Fibroblast of skin of right biceps (primary cell): Measurements from ENCODE around the gene SLC5A7.

Experiments used
- DNase-seq: peaks from one replicate; pipeline ENCODE4 v3.0.0-alpha.2; 2013

Gene SLC5A7

GRCh38 chr2:107986278-107987217 is at the start of gene SLC5A7:
Gene SLC5A7 (plus strand): TSS chr2:107986524. CDS start chr2:107988156, 1,632 bp downstream.
- DNase-seq, result no peak

- DNase-seq, result no peak
Observed at GRCh38 chr2:107961395-107961794, 24.9 kb upstream of the SLC5A7 start.

GRCh38 chr2:107964185-107964584 is 22.1 kb upstream of the SLC5A7 start:
- DNase-seq, result no peak

- no peak for DNase-seq
Observed at GRCh38 chr2:107984707-107985106, 1.6 kb upstream of the SLC5A7 start.

GRCh38 chr2:107988108-107988507 is 1.8 kb downstream of the SLC5A7 start:
- DNase-seq, result no peak

GRCh38 chr2:107989445-107989844 is 3.1 kb downstream of the SLC5A7 start:
- DNase-seq, result no peak

GRCh38 chr2:107990718-107991117 is 4.4 kb downstream of the SLC5A7 start:
- no peak for DNase-seq

GRCh38 chr2:107992069-107992468 is 5.7 kb downstream of the SLC5A7 start:
- no peak for DNase-seq

GRCh38 chr2:107999158-107999557 is 12.8 kb downstream of the SLC5A7 start:
- no peak for DNase-seq

- no peak for DNase-seq
Observed at GRCh38 chr2:108010912-108011591, 24.7 kb downstream of the SLC5A7 start.

- DNase-seq, result no peak
Observed at GRCh38 chr2:108013305-108013704, 27.0 kb downstream of the SLC5A7 start.

- DNase-seq, result no peak
Observed at GRCh38 chr2:108022628-108023027, 36.3 kb downstream of the SLC5A7 start.

- no peak for DNase-seq
Observed at GRCh38 chr2:108023776-108024175, 37.5 kb downstream of the SLC5A7 start.

GRCh38 chr2:108026092-108026794 is 39.9 kb downstream of the SLC5A7 start:
- DNase-seq, result no peak

- no peak for DNase-seq
Observed at GRCh38 chr2:108029496-108029895, 43.2 kb downstream of the SLC5A7 start.

- DNase-seq, result no peak
Observed at GRCh38 chr2:108029912-108030311, 43.6 kb downstream of the SLC5A7 start.

- no peak for DNase-seq
Observed at GRCh38 chr2:108031471-108031941, 45.2 kb downstream of the SLC5A7 start.

GRCh38 chr2:108034843-108035242 is 48.5 kb downstream of the SLC5A7 start:
- no peak for DNase-seq

GRCh38 chr2:108048752-108049151 is 62.4 kb downstream of the SLC5A7 start:
- DNase-seq, result no peak

- no peak for DNase-seq
Observed at GRCh38 chr2:108058576-108059137, 72.3 kb downstream of the SLC5A7 start.

GRCh38 chr2:108061439-108062042 is 75.2 kb downstream of the SLC5A7 start:
- no peak for DNase-seq
